Stimulated activated CD8-positive, alpha-beta memory T cell treated with anti-CD3 and anti-CD28 coated beads, Interleukin-12 subunit alpha, Interleukin-12 subunit beta, amount 100 ng/mL, for 4 hours (primary cell): ENCODE data around the gene SLAMF7.
"Not testable (repeated sequence)": the region's sequence is repeated elsewhere in the genome, so short reads cannot be mapped to it uniquely, and the experiment has no call there.

Experiments
- DNase-seq: peaks from one replicate; pipeline ENCODE4 v3.0.0-alpha.2; 2020; ENCODE audit warnings: low read depth

SLAMF7 gene

GRCh38 chr1:160720356-160721085 lies 18.5 kb upstream of the SLAMF7 start:
- no peak for DNase-seq

GRCh38 chr1:160721473-160721872 lies 17.6 kb upstream of the SLAMF7 start:
- DNase-seq, result no peak

- DNase-seq, result no peak
These were observed 16.3 kb upstream of the SLAMF7 start for GRCh38 chr1:160722726-160723125.

GRCh38 chr1:160723332-160723731 lies 15.7 kb upstream of the SLAMF7 start:
- no peak for DNase-seq

- DNase-seq, result no peak
These were observed 14.4 kb upstream of the SLAMF7 start for GRCh38 chr1:160724465-160725242.

- no peak for DNase-seq
These were observed 12.9 kb upstream of the SLAMF7 start for GRCh38 chr1:160726114-160726497.

GRCh38 chr1:160726498-160727315 lies 12.3 kb upstream of the SLAMF7 start:
- DNase-seq, result no peak

GRCh38 chr1:160727316-160727640 lies 11.8 kb upstream of the SLAMF7 start:
- DNase-seq, result no peak

GRCh38 chr1:160731564-160731963 lies 7.5 kb upstream of the SLAMF7 start:
- DNase-seq, result not testable (repeated sequence)

GRCh38 chr1:160731990-160732389 lies 7.1 kb upstream of the SLAMF7 start:
- no peak for DNase-seq

- no peak for DNase-seq
These were observed 5.1 kb upstream of the SLAMF7 start for GRCh38 chr1:160733898-160734297.

GRCh38 chr1:160734301-160734700 lies 4.7 kb upstream of the SLAMF7 start:
- DNase-seq, result no peak

GRCh38 chr1:160738271-160738670 lies 776 bp upstream of the SLAMF7 start:
- DNase-seq, result no peak

GRCh38 chr1:160740133-160740688 lies 1.2 kb downstream of the SLAMF7 start:
- no peak for DNase-seq

GRCh38 chr1:160741092-160741501 lies 2.0 kb downstream of the SLAMF7 start:
- DNase-seq, result no peak

GRCh38 chr1:160741612-160742348 lies 2.7 kb downstream of the SLAMF7 start:
- no peak for DNase-seq

GRCh38 chr1:160742428-160743127 lies 3.5 kb downstream of the SLAMF7 start:
- no peak for DNase-seq

- DNase-seq, result no peak
These were observed 4.2 kb downstream of the SLAMF7 start for GRCh38 chr1:160743266-160743665.

- no peak for DNase-seq
These were observed 5.3 kb downstream of the SLAMF7 start for GRCh38 chr1:160744199-160744851.

GRCh38 chr1:160744852-160745520 lies 5.9 kb downstream of the SLAMF7 start:
- DNase-seq, result no peak
